ENCODE data around the gene IQSEC1. TPM values are rescaled to one million over a fixed set of nuclear protein-coding genes. Genes with fewer than 3 reads are reported as not detected.

Gene IQSEC1
- total RNA-seq, 1 donor from 2014 or later: 211 TPM

DNA sequence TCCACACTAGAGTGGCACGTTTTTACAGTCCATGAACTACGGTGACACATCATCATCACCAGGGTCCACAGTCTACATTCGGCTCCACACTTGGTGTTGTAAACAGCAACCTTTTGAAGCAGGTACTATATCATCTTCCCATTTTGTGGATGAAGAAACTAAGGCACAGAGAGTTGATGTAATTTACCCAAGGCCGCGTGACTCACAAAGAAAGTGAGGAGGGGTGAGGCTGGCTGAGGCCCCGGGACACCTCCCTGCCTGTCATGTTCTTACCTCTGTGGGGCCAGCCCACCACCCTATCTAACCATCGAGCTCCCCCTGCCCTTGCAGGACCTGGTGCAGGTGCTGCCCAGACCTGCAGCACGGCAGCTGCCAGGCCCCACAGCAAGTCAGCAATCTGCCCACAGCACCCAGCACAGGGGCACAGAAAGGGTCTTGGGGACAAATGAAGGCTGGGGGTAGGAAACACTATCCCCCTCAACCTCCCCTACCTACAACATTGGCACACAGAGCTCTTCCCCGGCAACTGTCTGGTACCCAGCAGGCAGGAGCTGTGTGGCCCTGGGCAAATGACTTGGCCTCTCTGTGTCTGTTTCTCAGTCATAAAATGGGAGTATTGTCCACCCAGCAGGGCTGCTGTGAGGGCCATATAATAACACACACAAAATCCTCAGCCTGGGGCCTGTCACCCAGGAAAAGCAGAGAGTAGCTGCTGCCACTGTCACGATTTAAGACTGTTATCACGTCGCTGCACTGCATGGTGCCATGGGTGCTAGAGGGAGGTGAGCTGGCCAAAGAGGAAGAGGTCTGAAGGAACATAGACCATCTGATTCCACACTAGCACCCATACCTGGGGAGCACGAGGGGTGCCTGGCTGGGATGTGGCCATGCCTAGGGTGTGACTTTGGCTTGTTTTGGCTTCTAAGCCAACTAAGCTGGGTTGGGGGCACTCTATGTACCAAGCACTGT is 115.1 kb downstream of the IQSEC1 start:
- Mint-ChIP-seq H3K27me3 (ENCODE audit: unreplicated experiment) (peaks cover 35% of the 10 kb centered on the region), H3K36me3 (ENCODE audit: unreplicated experiment) (no peaks in the 10 kb centered on the region), H3K27ac (ENCODE audit: unreplicated experiment) (peak overlapping the region; percentile 34), H3K9me3 (ENCODE audit: unreplicated experiment) (peaks cover 35% of the 10 kb centered on the region), H3K4me3 (ENCODE audit: unreplicated experiment) (peak overlapping the region; percentile 46), H3K4me1 (ENCODE audit: low read depth, unreplicated experiment) (peaks cover 76% of the 10 kb centered on the region)
- DNase-seq: no peak
- TF ChIP-seq, protein P1, sequence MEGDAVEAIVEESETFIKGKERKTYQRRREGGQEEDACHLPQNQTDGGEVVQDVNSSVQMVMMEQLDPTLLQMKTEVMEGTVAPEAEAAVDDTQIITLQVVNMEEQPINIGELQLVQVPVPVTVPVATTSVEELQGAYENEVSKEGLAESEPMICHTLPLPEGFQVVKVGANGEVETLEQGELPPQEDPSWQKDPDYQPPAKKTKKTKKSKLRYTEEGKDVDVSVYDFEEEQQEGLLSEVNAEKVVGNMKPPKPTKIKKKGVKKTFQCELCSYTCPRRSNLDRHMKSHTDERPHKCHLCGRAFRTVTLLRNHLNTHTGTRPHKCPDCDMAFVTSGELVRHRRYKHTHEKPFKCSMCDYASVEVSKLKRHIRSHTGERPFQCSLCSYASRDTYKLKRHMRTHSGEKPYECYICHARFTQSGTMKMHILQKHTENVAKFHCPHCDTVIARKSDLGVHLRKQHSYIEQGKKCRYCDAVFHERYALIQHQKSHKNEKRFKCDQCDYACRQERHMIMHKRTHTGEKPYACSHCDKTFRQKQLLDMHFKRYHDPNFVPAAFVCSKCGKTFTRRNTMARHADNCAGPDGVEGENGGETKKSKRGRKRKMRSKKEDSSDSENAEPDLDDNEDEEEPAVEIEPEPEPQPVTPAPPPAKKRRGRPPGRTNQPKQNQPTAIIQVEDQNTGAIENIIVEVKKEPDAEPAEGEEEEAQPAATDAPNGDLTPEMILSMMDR (IDR thresholded peaks at IDR 0.05; ENCODE audit: partially characterized antibody, unreplicated experiment): no peak

- H3K4me1 Mint-ChIP-seq (ENCODE audit: low read depth, unreplicated experiment): peaks cover 69% of the 10 kb centered on the region
- TF ChIP-seq, protein P1 (IDR thresholded peaks at IDR 0.05; ENCODE audit: partially characterized antibody, unreplicated experiment): no peak
- H3K27me3 Mint-ChIP-seq (ENCODE audit: unreplicated experiment): peaks cover 37% of the 10 kb centered on the region
- peak overlapping the region; percentile 20 for H3K4me3 Mint-ChIP-seq (ENCODE audit: unreplicated experiment)
- no peak for DNase-seq
- H3K36me3 Mint-ChIP-seq (ENCODE audit: unreplicated experiment): no peaks in the 10 kb centered on the region
- peak overlapping the region; percentile 68 for H3K27ac Mint-ChIP-seq (ENCODE audit: unreplicated experiment)
- H3K9me3 Mint-ChIP-seq (ENCODE audit: unreplicated experiment): peaks cover 34% of the 10 kb centered on the region
Measured at GRCh38 chr3:12957339-12957738, 115.9 kb downstream of the IQSEC1 start.

GRCh38 chr3:12956316-12956660 is 116.9 kb downstream of the IQSEC1 start:
- Mint-ChIP-seq H3K36me3 (ENCODE audit: unreplicated experiment) (no peaks in the 10 kb centered on the region), H3K4me1 (ENCODE audit: low read depth, unreplicated experiment) (peaks cover 62% of the 10 kb centered on the region), H3K27ac (ENCODE audit: unreplicated experiment) (peak overlapping the region; percentile 43), H3K27me3 (ENCODE audit: unreplicated experiment) (peaks cover 42% of the 10 kb centered on the region), H3K9me3 (ENCODE audit: unreplicated experiment) (peaks cover 25% of the 10 kb centered on the region), H3K4me3 (ENCODE audit: unreplicated experiment) (no peak overlapping the region)
- TF ChIP-seq, protein P1 (IDR thresholded peaks at IDR 0.05; ENCODE audit: partially characterized antibody, unreplicated experiment): no peak
- DNase-seq: no peak

DNA sequence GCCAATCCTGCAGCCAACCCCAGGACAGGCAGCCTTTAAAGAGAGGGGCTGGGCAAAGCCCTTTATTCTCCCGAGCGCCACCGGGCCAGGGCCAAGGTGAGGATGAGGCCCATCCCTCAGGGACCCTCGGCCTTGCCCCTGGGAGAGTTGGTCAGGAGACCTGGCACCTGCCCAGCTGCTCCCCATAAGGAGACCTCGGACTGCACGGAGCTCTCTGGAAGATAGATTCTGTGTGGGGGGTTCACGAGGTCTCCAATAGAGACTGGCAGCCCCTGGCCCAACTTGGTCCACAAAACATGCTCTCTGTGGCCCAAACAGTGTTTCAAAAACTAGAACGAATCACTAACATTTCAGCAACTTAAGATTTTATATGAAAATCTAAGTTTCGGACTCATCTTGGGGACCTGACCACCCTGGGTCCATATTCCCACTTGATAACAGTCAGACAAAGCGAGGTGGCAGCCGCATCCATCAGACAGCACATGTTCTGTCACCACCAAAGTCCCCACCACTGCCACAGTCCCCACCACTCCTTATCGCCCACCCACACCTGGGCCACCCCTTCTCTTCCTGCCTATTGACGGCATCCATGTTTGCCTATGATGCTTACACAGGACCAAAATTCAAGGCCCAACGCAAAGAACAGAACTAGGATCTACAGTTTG is 117.4 kb downstream of the IQSEC1 start:
- Mint-ChIP-seq H3K4me1 (ENCODE audit: low read depth, unreplicated experiment) (peaks cover 59% of the 10 kb centered on the region), H3K27ac (ENCODE audit: unreplicated experiment) (peak overlapping the region; percentile 43), H3K9me3 (ENCODE audit: unreplicated experiment) (peaks cover 25% of the 10 kb centered on the region), H3K4me3 (ENCODE audit: unreplicated experiment) (no peak overlapping the region), H3K27me3 (ENCODE audit: unreplicated experiment) (peaks cover 42% of the 10 kb centered on the region), H3K36me3 (ENCODE audit: unreplicated experiment) (no peaks in the 10 kb centered on the region)
- TF ChIP-seq, protein P1 (IDR thresholded peaks at IDR 0.05; ENCODE audit: partially characterized antibody, unreplicated experiment): no peak
- no peak for DNase-seq

Measured in glutamatergic neuron (in vitro differentiated cells).